GM19099 (cell line): ENCODE measurements around the gene PID1.

Source experiments
- POLR2A ChIP-seq: IDR thresholded peaks from 3 replicates; pipeline ENCODE4 v1.6.1; 2011; ENCODE audit warnings: low read depth; ENCODE audit not compliant: insufficient read length; ENCODE audit errors: extremely low read depth

The PID1 gene

GRCh38 chr2:229199267-229199666 is 71.8 kb downstream of the PID1 start:
- no peak for TF ChIP-seq POLR2A

DNA sequence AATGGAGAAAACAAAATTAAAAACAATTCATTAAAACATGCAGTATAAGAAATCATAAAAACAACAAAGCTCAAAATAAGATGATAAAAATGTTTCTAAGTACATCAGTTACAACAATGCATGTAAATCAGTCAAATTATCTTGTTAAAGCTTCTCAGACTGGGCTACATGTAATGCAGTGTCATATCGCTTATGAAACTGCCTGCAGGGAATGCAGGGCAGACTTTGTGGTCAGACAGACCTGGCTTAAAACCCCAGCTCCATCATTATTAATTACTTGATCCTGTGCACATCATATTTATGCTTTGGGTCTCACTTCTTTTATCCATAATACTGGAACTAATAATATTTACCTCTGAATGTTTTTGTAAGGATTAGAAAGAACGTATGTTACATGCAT is 74.6 kb downstream of the PID1 start:
- no peak for TF ChIP-seq POLR2A

DNA sequence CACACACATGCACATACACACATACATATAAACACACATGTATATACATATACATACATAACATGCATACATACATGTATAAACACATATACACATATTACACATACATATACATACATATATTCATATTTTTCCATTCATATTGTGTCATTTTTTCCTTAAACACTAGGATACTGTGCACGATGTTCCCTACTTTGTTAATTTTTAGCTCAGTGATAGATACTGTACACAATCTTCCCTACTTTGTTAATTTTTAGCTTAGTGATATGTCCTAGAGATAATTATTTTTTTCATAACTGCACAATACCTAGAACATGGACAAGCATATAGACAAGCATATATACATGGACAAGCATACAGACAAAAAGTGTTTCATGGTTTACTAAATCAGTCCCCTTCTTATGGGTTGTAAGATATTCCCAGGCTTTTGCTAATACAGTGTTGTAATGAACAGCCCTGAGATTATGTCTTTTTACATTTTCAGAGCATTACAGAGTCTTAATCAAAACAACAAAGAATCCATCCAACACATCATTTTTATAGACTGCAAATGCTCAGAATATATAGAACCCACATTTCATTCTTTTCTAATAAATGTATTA is 75.6 kb downstream of the PID1 start:
- TF ChIP-seq POLR2A = no peak

GRCh38 chr2:229193281-229193680 is 77.8 kb downstream of the PID1 start:
- TF ChIP-seq POLR2A = no peak

- no peak for TF ChIP-seq POLR2A
Measured at GRCh38 chr2:229191413-229191812, 79.7 kb downstream of the PID1 start.

DNA sequence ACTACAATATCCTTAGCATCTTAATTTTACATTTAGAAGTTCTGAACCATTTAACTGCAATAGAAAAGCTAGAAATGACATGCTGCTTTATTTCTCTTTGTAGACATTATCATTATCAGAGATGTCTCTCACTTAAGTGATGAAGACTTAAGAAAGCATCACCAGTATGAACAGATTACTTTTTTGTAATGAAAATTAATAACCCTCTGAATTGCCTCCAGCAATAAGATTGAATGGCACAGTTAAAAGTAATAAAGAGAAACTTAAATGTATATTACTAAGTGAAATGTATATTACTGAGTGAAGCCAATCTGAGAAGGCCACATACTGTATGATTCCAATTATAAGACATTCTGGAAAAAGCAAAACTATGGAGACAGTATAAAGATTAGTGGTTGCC is 89.4 kb downstream of the PID1 start:
- no peak for TF ChIP-seq POLR2A

GRCh38 chr2:229180658-229181057 is 90.4 kb downstream of the PID1 start:
- no peak for TF ChIP-seq POLR2A

DNA sequence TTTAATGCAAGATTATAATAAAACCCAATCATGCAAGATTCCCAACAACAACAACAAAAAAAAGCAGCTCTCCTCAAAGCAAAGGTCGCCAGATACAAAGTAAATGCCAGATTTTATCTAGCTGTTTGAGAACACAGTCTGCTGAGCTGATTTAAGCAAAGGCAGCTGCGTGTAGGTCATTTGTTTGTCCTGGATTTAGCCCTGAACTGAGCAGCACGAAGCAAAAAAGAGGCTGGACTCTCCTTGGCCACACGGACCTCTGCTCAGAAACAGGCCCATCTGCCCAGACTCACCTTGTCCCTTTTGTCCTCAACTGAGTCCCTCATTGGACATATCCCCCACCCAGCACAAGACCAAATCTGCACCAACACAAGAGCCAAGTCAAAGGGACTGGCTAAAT is 91.5 kb downstream of the PID1 start:
- TF ChIP-seq POLR2A = no peak

DNA sequence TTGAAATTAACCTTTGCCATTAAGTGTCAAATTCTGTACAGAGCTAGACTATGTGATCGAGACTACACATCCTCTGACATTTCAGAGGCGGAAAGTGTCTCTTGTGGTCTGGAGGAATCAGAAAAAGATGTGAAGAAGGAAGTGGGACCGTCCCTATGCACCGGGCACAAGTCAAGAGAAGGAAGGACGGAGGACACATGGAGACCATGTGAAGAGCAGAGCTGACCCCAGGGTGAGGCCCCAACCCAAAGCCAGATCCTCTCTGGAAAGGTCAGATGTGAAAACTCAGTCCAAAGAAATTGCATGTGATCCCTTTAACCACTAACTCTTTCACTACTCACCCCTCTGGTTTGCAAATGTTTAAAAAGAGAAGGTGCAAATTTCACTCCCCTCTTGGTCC is 92.4 kb downstream of the PID1 start:
- TF ChIP-seq POLR2A = no peak

DNA sequence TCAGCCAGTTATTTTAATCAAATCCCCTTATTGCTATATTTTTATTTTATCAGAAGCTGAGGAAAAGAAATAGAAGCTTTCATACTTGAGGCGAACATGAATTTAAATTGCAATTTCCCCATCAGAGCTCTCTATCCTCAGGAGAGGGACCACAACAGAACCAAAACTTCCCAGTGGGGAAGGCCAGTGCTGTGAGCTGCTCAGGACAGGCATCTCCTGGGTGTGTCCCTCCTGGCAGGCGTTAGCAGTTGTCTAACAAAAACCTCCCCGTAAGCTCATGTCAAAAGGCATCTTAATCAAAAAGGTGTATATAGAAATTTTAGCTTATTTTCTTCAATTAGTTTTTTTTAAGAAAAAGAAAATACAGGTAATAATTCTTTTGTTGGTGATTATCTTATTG is 93.0 kb downstream of the PID1 start:
- TF ChIP-seq POLR2A = no peak

DNA sequence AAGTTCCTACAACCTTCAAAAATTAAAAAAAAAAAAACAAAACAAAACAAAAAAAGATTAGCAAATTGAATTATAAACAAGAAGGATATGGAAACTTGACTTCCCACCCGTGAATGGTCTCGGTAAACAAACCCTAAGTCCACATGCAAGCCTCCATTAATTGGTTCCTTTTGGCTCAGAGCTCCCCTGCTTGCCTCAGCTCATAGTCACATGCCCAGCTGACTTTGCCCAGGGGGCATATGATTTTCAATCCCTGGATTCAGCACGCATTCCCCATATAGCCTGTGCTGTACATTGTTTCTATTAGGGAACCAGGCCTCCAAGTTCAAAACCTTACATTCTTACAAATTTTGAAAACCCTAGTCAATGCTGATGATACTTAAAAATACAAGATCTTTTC is 95.0 kb downstream of the PID1 start:
- no peak for TF ChIP-seq POLR2A

- TF ChIP-seq POLR2A = no peak
Measured at GRCh38 chr2:229175497-229175863, 95.6 kb downstream of the PID1 start.

- TF ChIP-seq POLR2A = no peak
Measured at GRCh38 chr2:229174794-229175496, 96.1 kb downstream of the PID1 start.

DNA sequence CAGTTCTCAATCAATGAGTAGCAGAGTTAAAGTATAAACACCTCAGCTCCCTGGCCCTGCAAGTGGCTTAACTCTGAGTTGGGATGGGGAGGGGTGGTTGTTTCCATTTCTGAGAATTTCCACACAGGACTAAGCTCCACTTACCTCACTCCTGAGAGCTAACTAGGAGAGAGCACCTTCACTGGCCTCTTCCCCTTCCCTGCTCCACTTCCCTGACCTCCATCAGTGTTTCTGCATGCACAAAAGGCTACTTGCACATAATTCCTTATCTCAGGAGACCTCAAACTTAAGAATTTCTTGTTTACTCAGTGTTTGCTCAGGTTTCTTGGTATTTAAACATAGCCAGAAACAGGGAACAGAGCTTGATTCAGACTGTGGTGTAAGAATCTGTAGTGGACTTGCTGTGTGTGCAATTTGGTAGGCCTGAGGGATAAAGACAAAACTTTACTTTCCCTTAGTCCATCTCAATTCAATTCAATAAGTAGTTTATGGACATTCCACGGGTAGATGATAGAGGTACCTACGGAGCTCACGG is 97.2 kb downstream of the PID1 start:
- no peak for TF ChIP-seq POLR2A

DNA sequence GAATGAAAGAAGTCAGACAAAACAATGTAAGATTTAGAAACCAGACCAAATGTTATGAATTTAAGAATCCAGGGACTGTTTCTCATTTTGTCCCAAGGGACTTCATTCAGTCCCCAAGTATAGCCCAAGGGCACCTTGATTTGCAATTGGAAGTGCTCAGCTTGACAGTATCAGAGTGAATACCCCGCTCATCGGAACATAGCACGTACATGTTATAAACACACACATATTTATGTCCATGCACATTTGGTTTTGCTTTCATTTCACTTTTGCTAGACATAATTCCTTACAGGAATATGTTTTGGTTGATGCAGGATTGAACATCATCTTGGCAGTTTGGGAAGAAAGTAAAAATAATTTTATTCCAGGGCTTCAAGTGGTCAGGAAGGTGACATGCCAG is 100.2 kb downstream of the PID1 start:
- no peak for TF ChIP-seq POLR2A

DNA sequence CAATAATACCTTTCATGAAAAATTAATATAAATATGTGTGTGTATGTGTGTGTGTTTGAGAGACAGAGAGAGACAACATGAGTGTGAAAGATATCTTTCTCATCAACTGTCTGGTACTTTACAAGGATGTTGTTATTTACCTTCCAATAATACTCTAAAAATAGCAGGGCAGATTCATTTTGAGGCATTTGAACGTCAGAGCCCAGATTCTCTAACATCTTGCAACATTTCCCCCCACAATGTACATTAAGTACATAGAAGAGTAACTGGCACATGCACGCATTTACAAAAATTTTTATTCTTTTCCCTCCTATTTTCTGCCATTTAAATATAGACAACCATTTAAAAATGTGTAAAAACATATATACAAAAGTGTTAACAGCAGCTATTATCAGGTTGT is 100.9 kb downstream of the PID1 start:
- no peak for TF ChIP-seq POLR2A
